ENCODE results near the gene FAM53C.

FAM53C gene

DNA sequence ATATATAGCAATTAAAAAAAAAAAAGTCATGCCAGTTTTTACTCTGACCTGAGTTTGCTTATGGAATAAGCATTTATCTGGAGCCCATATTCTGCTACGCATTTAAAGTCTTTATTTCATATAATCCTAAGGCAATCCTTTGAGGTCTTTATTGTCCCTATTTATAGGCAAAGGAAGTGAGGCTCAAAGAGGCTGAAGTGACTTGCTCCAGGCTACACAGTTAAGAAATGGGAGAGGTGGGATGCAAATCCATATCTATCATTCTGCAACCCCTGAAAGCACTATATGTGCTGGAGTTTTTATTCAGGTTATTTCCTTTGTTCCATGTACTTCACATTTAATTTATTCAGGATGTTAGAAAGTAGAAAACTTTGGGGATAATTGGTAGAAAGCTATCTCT, 26.5 kb downstream of the FAM53C start:
- no peak for TF ChIP-seq CTCF (IDR thresholded peaks at IDR 0.05; ENCODE audit: borderline replicate concordance, extremely low read depth, low read length, poor library complexity, severe bottlenecking)
- TF ChIP-seq EZH2 (IDR thresholded peaks at IDR 0.05; ENCODE audit: borderline replicate concordance, low read depth, low read length, severe bottlenecking), result no peak
- no peak overlapping the region for H3K27ac ChIP-seq (ENCODE audit: low read length)
- no peaks in the 10 kb centered on the region for H3K27me3 ChIP-seq (ENCODE audit: insufficient read depth, low read length, poor library complexity)
- H3K9ac ChIP-seq (ENCODE audit: low read depth, low read length), result no peak overlapping the region
- H3K79me2 ChIP-seq (ENCODE audit: insufficient read depth, low read length), result peaks cover 96% of the 10 kb centered on the region
- DNase-seq, result no peak
- H3K4me2 ChIP-seq (ENCODE audit: insufficient read depth, low read length), result no peak overlapping the region
- no peak for ATAC-seq (ENCODE audit: insufficient read depth, low read depth)
- no peaks in the 10 kb centered on the region; the same call in 1 of the 2 replicates for H3K36me3 ChIP-seq (ENCODE audit: insufficient read depth, low read length)
- H3K9me3 ChIP-seq (ENCODE audit: insufficient read depth, low read length, severe bottlenecking), result no peaks in the 10 kb centered on the region
- no peak overlapping the region for H2AFZ ChIP-seq (ENCODE audit: low read depth, low read length)
- H4K20me1 ChIP-seq (ENCODE audit: insufficient read depth, low read length), result peaks cover 57% of the 10 kb centered on the region
- H3K4me1 ChIP-seq (ENCODE audit: insufficient read depth, low read length), result no peaks in the 10 kb centered on the region; the same call in 1 of the 2 replicates
- no peak overlapping the region for H3K4me3 ChIP-seq (ENCODE audit: low read depth in 1 of 2, low read length in 2 of 2)

- no peak for ATAC-seq (ENCODE audit: insufficient read depth, low read depth)
Measured at GRCh38 chr5:138366632-138367382, 28.7 kb downstream of the FAM53C start.

DNA sequence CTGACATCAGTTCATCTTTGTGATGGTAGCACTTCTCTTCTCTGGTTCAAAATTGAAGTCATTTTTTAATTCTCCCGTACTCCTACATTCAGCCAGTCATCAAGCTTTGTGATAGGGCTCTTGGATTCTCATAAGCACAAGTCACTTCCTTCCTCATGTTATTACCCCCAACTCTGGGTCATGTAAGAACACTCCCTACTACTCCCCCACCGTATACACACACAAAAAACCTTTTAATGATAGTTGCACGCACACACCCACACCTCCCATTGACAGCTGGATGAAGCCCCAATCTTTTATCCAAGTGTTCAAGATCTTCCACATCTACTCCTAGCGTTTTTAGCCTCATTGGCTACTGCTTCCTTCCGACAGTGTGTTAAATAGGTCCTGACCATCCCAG, 31.2 kb downstream of the FAM53C start:
- H3K4me2 ChIP-seq (ENCODE audit: insufficient read depth, low read length), result no peak overlapping the region
- no peak; the same call in 2 of the 3 replicates for ATAC-seq (ENCODE audit: insufficient read depth, low read depth)
- H3K4me1 ChIP-seq (ENCODE audit: insufficient read depth, low read length), result no peaks in the 10 kb centered on the region
- no peak overlapping the region for H2AFZ ChIP-seq (ENCODE audit: low read depth, low read length)
- H3K79me2 ChIP-seq (ENCODE audit: insufficient read depth, low read length), result peaks cover 91% of the 10 kb centered on the region
- no peaks in the 10 kb centered on the region for H3K27me3 ChIP-seq (ENCODE audit: insufficient read depth, low read length, poor library complexity)
- H4K20me1 ChIP-seq (ENCODE audit: insufficient read depth, low read length), result peaks cover 57% of the 10 kb centered on the region
- H3K4me3 ChIP-seq (ENCODE audit: low read depth in 1 of 2, low read length in 2 of 2), result no peak overlapping the region
- H3K9ac ChIP-seq (ENCODE audit: low read depth, low read length), result no peak overlapping the region
- no peaks in the 10 kb centered on the region for H3K9me3 ChIP-seq (ENCODE audit: insufficient read depth, low read length, severe bottlenecking)
- H3K36me3 ChIP-seq (ENCODE audit: insufficient read depth, low read length), result peaks cover 23% of the 10 kb centered on the region; the same call in 1 of the 2 replicates
- no peak overlapping the region for H3K27ac ChIP-seq (ENCODE audit: low read length)
- no peak for DNase-seq
- TF ChIP-seq CTCF (IDR thresholded peaks at IDR 0.05; ENCODE audit: borderline replicate concordance, extremely low read depth, low read length, poor library complexity, severe bottlenecking) (no peak), EZH2 (IDR thresholded peaks at IDR 0.05; ENCODE audit: borderline replicate concordance, low read depth, low read length, severe bottlenecking) (no peak)

More at GRCh38 chr5:138366632-138367382, 28.7 kb downstream of the FAM53C start:
- TF ChIP-seq EZH2 (IDR thresholded peaks at IDR 0.05; ENCODE audit: borderline replicate concordance, low read depth, low read length, severe bottlenecking), result no peak
- TF ChIP-seq CTCF (IDR thresholded peaks at IDR 0.05; ENCODE audit: borderline replicate concordance, extremely low read depth, low read length, poor library complexity, severe bottlenecking), result no peak
- Histone ChIP-seq H3K4me2 (ENCODE audit: insufficient read depth, low read length) (no peak overlapping the region), H3K79me2 (ENCODE audit: insufficient read depth, low read length) (peaks cover 96% of the 10 kb centered on the region), H3K9me3 (ENCODE audit: insufficient read depth, low read length, severe bottlenecking) (no peaks in the 10 kb centered on the region), H3K4me1 (ENCODE audit: insufficient read depth, low read length) (no peaks in the 10 kb centered on the region), H2AFZ (ENCODE audit: low read depth, low read length) (no peak overlapping the region), H4K20me1 (ENCODE audit: insufficient read depth, low read length) (peaks cover 56% of the 10 kb centered on the region), H3K4me3 (ENCODE audit: low read depth in 1 of 2, low read length in 2 of 2) (no peak overlapping the region), H3K36me3 (ENCODE audit: insufficient read depth, low read length) (peaks cover under 1% of the 10 kb centered on the region; the same call in 1 of the 2 replicates), H3K27ac (ENCODE audit: low read length) (no peak overlapping the region), H3K27me3 (ENCODE audit: insufficient read depth, low read length, poor library complexity) (no peaks in the 10 kb centered on the region), H3K9ac (ENCODE audit: low read depth, low read length) (no peak overlapping the region)
- DNase-seq, result no peak
